H9 (cell line): ENCODE results near the gene TNRC6C. TPM values are rescaled to one million over a fixed set of nuclear protein-coding genes. Genes with fewer than 3 reads are reported as not detected.

Experiments used
- DNase-seq: peaks from one replicate; pipeline ENCODE4 v3.0.0-alpha.2; 2017
- H2AFZ ChIP-seq: one replicate; pipeline ENCODE4 v1.6.1; 2013; ENCODE audit warnings: mild to moderate bottlenecking, low read length, control low read depth, moderate library complexity
- H2AK5ac ChIP-seq: 2 replicates; pipeline ENCODE4 v1.6.1; 2013; ENCODE audit warnings: low read length, control low read depth, mixed read lengths; ENCODE audit not compliant: insufficient read length
- H2BK120ac ChIP-seq: one replicate; pipeline ENCODE4 v1.6.1; 2013; ENCODE audit warnings: low read depth, mild to moderate bottlenecking, low read length, control low read depth, inconsistent platforms; ENCODE audit not compliant: poor library complexity, severe bottlenecking
- H2BK12ac ChIP-seq: 2 replicates; pipeline ENCODE4 v1.6.1; 2013; ENCODE audit warnings: low read length, control low read depth, mixed read lengths, low read depth; ENCODE audit not compliant: insufficient read length
- H2BK15ac ChIP-seq: 2 replicates; pipeline ENCODE4 v1.6.1; 2013; ENCODE audit warnings: low read depth, low read length, control low read depth
- H2BK20ac ChIP-seq: one replicate; pipeline ENCODE4 v1.6.1; 2013; ENCODE audit warnings: low read depth, mild to moderate bottlenecking, low read length, control low read depth, inconsistent platforms; ENCODE audit not compliant: poor library complexity, severe bottlenecking
- H2BK5ac ChIP-seq: 2 replicates; pipeline ENCODE4 v1.6.1; 2013; ENCODE audit warnings: low read length, control low read depth, mixed read lengths; ENCODE audit not compliant: insufficient read length
- H3K14ac ChIP-seq: 2 replicates; pipeline ENCODE4 v1.6.1; 2013; ENCODE audit warnings: low read length, control low read depth; ENCODE audit not compliant: insufficient read depth
- H3K18ac ChIP-seq: 2 replicates; pipeline ENCODE4 v1.6.1; 2013; ENCODE audit warnings: low read depth, mild to moderate bottlenecking, mixed read lengths, low read length, control low read depth; ENCODE audit not compliant: insufficient read length
- H3K23ac ChIP-seq: 2 replicates; pipeline ENCODE4 v1.6.1; 2013; ENCODE audit warnings: low read length, control low read depth, mixed read lengths, low read depth; ENCODE audit not compliant: insufficient read length
- H3K23me2 ChIP-seq: 2 replicates; pipeline ENCODE4 v1.6.1; 2013; ENCODE audit warnings: low read depth, mild to moderate bottlenecking, mixed read lengths, low read length, control low read depth; ENCODE audit not compliant: insufficient read length, poor library complexity, severe bottlenecking
- H3K27ac ChIP-seq: 2 replicates; pipeline ENCODE4 v1.5.1; 2013; ENCODE audit warnings: low read length, control low read depth, mixed read lengths, low read depth; ENCODE audit not compliant: insufficient read length
- H3K27me3 ChIP-seq: 2 replicates; pipeline ENCODE4 v1.6.1; 2013; ENCODE audit warnings: low read length, control low read depth, inconsistent platforms; ENCODE audit not compliant: insufficient read depth
- H3K4ac ChIP-seq: 2 replicates; pipeline ENCODE4 v1.6.1; 2013; ENCODE audit warnings: low read depth, mild to moderate bottlenecking, control low read depth, inconsistent platforms, low read length, moderate library complexity
- H3K4me1 ChIP-seq: 2 replicates; pipeline ENCODE4 v1.6.1; 2013; ENCODE audit warnings: low read length, control low read depth, inconsistent platforms; ENCODE audit not compliant: insufficient read depth
- H3K4me2 ChIP-seq: 2 replicates; pipeline ENCODE4 v1.6.1; 2013; ENCODE audit warnings: low read length, control low read depth, mixed read lengths; ENCODE audit not compliant: insufficient read length, insufficient read depth
- H3K56ac ChIP-seq: 2 replicates; pipeline ENCODE4 v1.6.1; 2013; ENCODE audit warnings: low read depth, mild to moderate bottlenecking, mixed read lengths, low read length, control low read depth; ENCODE audit not compliant: insufficient read length
- H3K79me1 ChIP-seq: 2 replicates; pipeline ENCODE4 v1.6.1; 2013; ENCODE audit warnings: low read depth, mild to moderate bottlenecking, moderate library complexity, low read length, control low read depth, inconsistent platforms; ENCODE audit not compliant: insufficient read depth, poor library complexity, severe bottlenecking
- H3K79me2 ChIP-seq: 2 replicates; pipeline ENCODE4 v1.6.1; 2013; ENCODE audit warnings: low read length, control low read depth, inconsistent platforms; ENCODE audit not compliant: insufficient read depth
- H3K9ac ChIP-seq: 2 replicates; pipeline ENCODE4 v1.6.1; 2013; ENCODE audit warnings: low read length, control low read depth, mixed read lengths; ENCODE audit not compliant: insufficient read length; ENCODE audit errors: extremely low read depth
- H3K9me3 ChIP-seq: one replicate; pipeline ENCODE4 v1.6.1; 2013; ENCODE audit warnings: low read depth, low read length, inconsistent platforms; ENCODE audit not compliant: control insufficient read depth
- H3T11ph ChIP-seq: one replicate; pipeline ENCODE4 v1.6.1; 2013; ENCODE audit warnings: mild to moderate bottlenecking, low read length, control low read depth, inconsistent platforms
- H4K20me1 ChIP-seq: one replicate; pipeline ENCODE4 v1.6.1; 2013; ENCODE audit not compliant: control insufficient read depth, insufficient read length, insufficient read depth
- H4K5ac ChIP-seq: 2 replicates; pipeline ENCODE4 v1.6.1; 2013; ENCODE audit warnings: low read depth, mild to moderate bottlenecking, mixed read lengths, low read length, control low read depth; ENCODE audit not compliant: insufficient read length
- H4K8ac ChIP-seq: replicated peaks from 2 replicates; pipeline ENCODE4 v1.6.1; 2013; ENCODE audit warnings: low read length, control low read depth, mixed read lengths, low read depth; ENCODE audit not compliant: insufficient read length
- H4K91ac ChIP-seq: 2 replicates; pipeline ENCODE4 v1.6.1; 2013; ENCODE audit warnings: low read depth, mild to moderate bottlenecking, moderate library complexity, mixed read lengths, low read length, control low read depth; ENCODE audit not compliant: insufficient read length
- H3K27ac Mint-ChIP-seq, 3 experiments: 2 replicates in 2 of 3; 3 replicates in 1 of 3; pipeline ENCODE4 v1.8.0; 2020 to 2021; ENCODE audit warnings: mixed read lengths in 3 of 3, mild to moderate bottlenecking in 1 of 3, moderate library complexity in 1 of 3
- H3K27me3 Mint-ChIP-seq: 2 replicates; pipeline ENCODE4 v1.8.0; 2021; ENCODE audit warnings: low read depth, mild to moderate bottlenecking, moderate library complexity, mixed read lengths
- H3K36me3 Mint-ChIP-seq, 3 experiments: 2 replicates in 2 of 3; 3 replicates in 1 of 3; pipeline ENCODE4 v1.8.0; 2020 to 2021; ENCODE audit warnings: low read depth in 3 of 3, mixed read lengths in 3 of 3; ENCODE audit not compliant: insufficient read depth in 1 of 3
- H3K4me1 Mint-ChIP-seq, 2 experiments: 2 replicates each; pipeline ENCODE4 v1.8.0; 2020; ENCODE audit warnings: mixed read lengths in 2 of 2
- H3K4me3 Mint-ChIP-seq, 2 experiments: 2 replicates in 1 of 2; 3 replicates in 1 of 2; pipeline ENCODE4 v1.8.0; 2020 to 2021; ENCODE audit warnings: mild to moderate bottlenecking in 2 of 2, mixed read lengths in 2 of 2, moderate library complexity in 1 of 2
- H3K9me3 Mint-ChIP-seq, 2 experiments: 2 replicates in 1 of 2; 3 replicates in 1 of 2; pipeline ENCODE4 v1.8.0; 2020; ENCODE audit warnings: mild to moderate bottlenecking in 2 of 2, mixed read lengths in 2 of 2, moderate library complexity in 1 of 2
- WGBS: extraction: QIAGEN DNeasy Blood & Tissue Kit; methylation state at CpG from one replicate; pipeline ENCODE4 v1.1.7; 2013; ENCODE audit warnings: missing lambda C conversion rate, low lambda C conversion rate, mixed read lengths; ENCODE audit not compliant: insufficient read length; ENCODE audit errors: extremely low coverage; 5-methylcytosine and 5-hydroxymethylcytosine counted together
- total RNA-seq: library from RNA; stranded (reverse); gene quantifications from 2 replicates; pipeline ENCODE4 v1.2.1, GENCODE V29; 2021
- TF ChIP-seq, protein P1 (sequence below): fragments of 200-600 bp; sonication (generic); conservative IDR thresholded peaks from 3 replicates; pipeline ENCODE4 v1.8.0; 2021; ENCODE audit warnings: antibody characterized with exemption, mild to moderate bottlenecking

The TNRC6C gene
- total RNA-seq, 1 experiment from 2014 or later, result 24.7 TPM

- Histone ChIP-seq H3K56ac (no peak overlapping the region), H4K8ac (no peak overlapping the region), H3K79me1 (no peaks in the 10 kb centered on the region), H4K20me1 (no peaks in the 10 kb centered on the region), H4K5ac (no peak overlapping the region), H3K4ac (no peak overlapping the region), H3K27ac (no peak overlapping the region), H3K23me2 (no peaks in the 10 kb centered on the region), H3T11ph (no peak overlapping the region), H3K9me3 (peaks cover 12% of the 10 kb centered on the region), H3K14ac (no peak overlapping the region), H2AFZ (no peak overlapping the region), H2BK120ac (no peak overlapping the region), H2BK12ac (no peak overlapping the region), H2BK5ac (no peak overlapping the region), H3K27me3 (no peaks in the 10 kb centered on the region), H3K23ac (no peak overlapping the region), H3K9ac (no peak overlapping the region), H2AK5ac (no peak overlapping the region), H2BK15ac (no peak overlapping the region), H3K79me2 (no peaks in the 10 kb centered on the region), H3K18ac (no peak overlapping the region), H4K91ac (no peak overlapping the region), H2BK20ac (no peak overlapping the region), H3K4me1 (no peaks in the 10 kb centered on the region), H3K4me2 (no peak overlapping the region)
- WGBS, result no CpG with 5 or more reads among the region's 5 CpGs
- TF ChIP-seq, protein P1, sequence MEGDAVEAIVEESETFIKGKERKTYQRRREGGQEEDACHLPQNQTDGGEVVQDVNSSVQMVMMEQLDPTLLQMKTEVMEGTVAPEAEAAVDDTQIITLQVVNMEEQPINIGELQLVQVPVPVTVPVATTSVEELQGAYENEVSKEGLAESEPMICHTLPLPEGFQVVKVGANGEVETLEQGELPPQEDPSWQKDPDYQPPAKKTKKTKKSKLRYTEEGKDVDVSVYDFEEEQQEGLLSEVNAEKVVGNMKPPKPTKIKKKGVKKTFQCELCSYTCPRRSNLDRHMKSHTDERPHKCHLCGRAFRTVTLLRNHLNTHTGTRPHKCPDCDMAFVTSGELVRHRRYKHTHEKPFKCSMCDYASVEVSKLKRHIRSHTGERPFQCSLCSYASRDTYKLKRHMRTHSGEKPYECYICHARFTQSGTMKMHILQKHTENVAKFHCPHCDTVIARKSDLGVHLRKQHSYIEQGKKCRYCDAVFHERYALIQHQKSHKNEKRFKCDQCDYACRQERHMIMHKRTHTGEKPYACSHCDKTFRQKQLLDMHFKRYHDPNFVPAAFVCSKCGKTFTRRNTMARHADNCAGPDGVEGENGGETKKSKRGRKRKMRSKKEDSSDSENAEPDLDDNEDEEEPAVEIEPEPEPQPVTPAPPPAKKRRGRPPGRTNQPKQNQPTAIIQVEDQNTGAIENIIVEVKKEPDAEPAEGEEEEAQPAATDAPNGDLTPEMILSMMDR, result no peak
- DNase-seq, result no peak
- peaks cover 26 to 27% of the 10 kb centered on the region in 2 experiments for H3K9me3 Mint-ChIP-seq
- no peaks in the 10 kb centered on the region for H3K27me3 Mint-ChIP-seq
- H3K4me3 Mint-ChIP-seq, result no peak overlapping the region
- H3K27ac Mint-ChIP-seq, result no peak overlapping the region
- peaks cover 64 to 82% (median 77%) of the 10 kb centered on the region in 3 experiments for H3K36me3 Mint-ChIP-seq
- H3K4me1 Mint-ChIP-seq, result peaks cover 5 to 6% of the 10 kb centered on the region in 2 experiments; a peak in 3 of 4 replicates
Observed at GRCh38 chr17:78101112-78101511, 142.6 kb downstream of the TNRC6C start.
